Skeletal muscle tissue (tissue), 4 donors: ENCODE measurements around the gene ZSWIM4. TPM values are rescaled to one million over a fixed set of nuclear protein-coding genes. Genes with fewer than 3 reads are reported as not detected.
A peak's percentile ranks its signal among the peaks of the same experiment; 100 is the strongest.
"Not testable (repeated sequence)": the region's sequence is repeated elsewhere in the genome, so short reads cannot be mapped to it uniquely, and the experiment has no call there.

ENCODE experiments used
- H3K27ac ChIP-seq: one replicate; pipeline ENCODE4 v1.7.0; 2013; ENCODE audit warnings: mild to moderate bottlenecking, low read depth, low read length, inconsistent platforms
- H3K27me3 ChIP-seq, 3 donors: one replicate each; pipeline ENCODE4 v1.7.0; 2013; ENCODE audit warnings: low read length in 3 of 3; ENCODE audit not compliant: control insufficient read depth in 3 of 3, insufficient read depth in 3 of 3
- H3K36me3 ChIP-seq, 3 donors: one replicate each; pipeline ENCODE4 v1.7.0; 2013; ENCODE audit warnings: low read length in 3 of 3; ENCODE audit not compliant: control insufficient read depth in 3 of 3, insufficient read depth in 3 of 3
- H3K4me1 ChIP-seq, 3 donors: one replicate each; pipeline ENCODE4 v1.7.0; 2013; ENCODE audit warnings: low read length in 3 of 3, mild to moderate bottlenecking in 3 of 3; ENCODE audit not compliant: control insufficient read depth in 3 of 3, insufficient read depth in 3 of 3
- H3K4me3 ChIP-seq, 3 donors: one replicate each; pipeline ENCODE4 v1.7.0; 2013; ENCODE audit warnings: low read length in 3 of 3
- H3K9ac ChIP-seq, 3 donors: one replicate each; pipeline ENCODE4 v1.7.0; 2013; ENCODE audit warnings: low read length in 3 of 3, mild to moderate bottlenecking in 3 of 3, moderate library complexity in 2 of 3, low read depth in 1 of 3
- H3K9me3 ChIP-seq, 3 donors: one replicate each; pipeline ENCODE4 v1.7.0; 2013; ENCODE audit warnings: low read length in 3 of 3; ENCODE audit not compliant: control insufficient read depth in 3 of 3
- total RNA-seq: library from RNA; depleted of rRNA; stranded (reverse); fragments of >200 nt; gene quantifications from one replicate; pipeline ENCODE4 v1.2.3, GENCODE V29; 2014
- donor health status: Osteomylitis.

Gene ZSWIM4
- total RNA-seq, 1 donor from 2014 or later = 2.6 TPM

- Histone ChIP-seq H3K27me3 (peaks cover 0 to 7% (median under 1%) of the 10 kb centered on the region in 3 donors), H3K4me3 (no peak overlapping the region), H3K36me3 (no peaks in the 10 kb centered on the region), H3K9me3 (no peaks in the 10 kb centered on the region), H3K4me1 (peaks cover 16 to 21% (median 18%) of the 10 kb centered on the region in 3 donors), H3K9ac (no peak overlapping the region), H3K27ac (no peak overlapping the region)
Measured at GRCh38 chr19:13790354-13790753, 4.9 kb upstream of the ZSWIM4 start.

- H3K4me3 ChIP-seq, H3K27ac ChIP-seq, H3K9ac ChIP-seq, H3K27me3 ChIP-seq, H3K9me3 ChIP-seq, H3K36me3 ChIP-seq: not testable (repeated sequence)
- peaks cover 26 to 30% (median 28%) of the 10 kb centered on the region in 3 donors for H3K4me1 ChIP-seq
Measured at GRCh38 chr19:13793317-13793716, 1.9 kb upstream of the ZSWIM4 start.

- Histone ChIP-seq H3K27ac (peak overlapping the region; percentile 83), H3K4me1 (peaks cover 23 to 28% (median 23%) of the 10 kb centered on the region in 3 donors)
Measured at GRCh38 chr19:13794398-13794756, 866 bp upstream of the ZSWIM4 start.

GRCh38 chr19:13795595-13796300 lies 505 bp downstream of the ZSWIM4 start:
- Histone ChIP-seq H3K9ac (peak overlapping the region; percentile 65 to 76 (median 71)), H3K36me3 (peaks cover 0 to 2% (median 0%) of the 10 kb centered on the region in 3 donors), H3K27ac (peak overlapping the region; percentile 74), H3K4me1 (peaks cover 23 to 28% (median 23%) of the 10 kb centered on the region in 3 donors), H3K9me3 (no peaks in the 10 kb centered on the region), H3K27me3 (no peaks in the 10 kb centered on the region), H3K4me3 (peak overlapping the region; percentile 70 to 75 (median 71))

More at GRCh38 chr19:13794398-13794756, 866 bp upstream of the ZSWIM4 start:
- Histone ChIP-seq H3K9me3 (no peaks in the 10 kb centered on the region), H3K4me3 (peak overlapping the region; percentile 81 to 89 (median 84)), H3K27me3 (no peaks in the 10 kb centered on the region), H3K36me3 (no peaks in the 10 kb centered on the region), H3K9ac (peak overlapping the region; percentile 70 to 81 (median 80))

GRCh38 chr19:13796301-13797057 lies 1.2 kb downstream of the ZSWIM4 start:
- peak overlapping the region; percentile 65 to 76 (median 71) for H3K9ac ChIP-seq
- peak overlapping the region; percentile 70 to 75 (median 71) for H3K4me3 ChIP-seq
- H3K9me3 ChIP-seq = no peaks in the 10 kb centered on the region
- no peaks in the 10 kb centered on the region for H3K27me3 ChIP-seq
- peak overlapping the region; percentile 74 for H3K27ac ChIP-seq
- H3K36me3 ChIP-seq = peaks cover 0 to 2% (median 0%) of the 10 kb centered on the region in 3 donors
- H3K4me1 ChIP-seq = peaks cover 23 to 28% (median 23%) of the 10 kb centered on the region in 3 donors

- peak overlapping the region; percentile 3 to 76 (median 71) for H3K9ac ChIP-seq
- peaks cover 0 to 2% (median 0%) of the 10 kb centered on the region in 3 donors for H3K36me3 ChIP-seq
- H3K9me3 ChIP-seq = no peaks in the 10 kb centered on the region
- H3K4me1 ChIP-seq = peaks cover 23 to 28% (median 23%) of the 10 kb centered on the region in 3 donors
- H3K27ac ChIP-seq = peak overlapping the region; percentile 74
- H3K27me3 ChIP-seq = no peaks in the 10 kb centered on the region
- H3K4me3 ChIP-seq = peak overlapping the region in 2 of 3 donors; percentile 23 to 71
Measured at GRCh38 chr19:13797058-13797440, 1.8 kb downstream of the ZSWIM4 start.

GRCh38 chr19:13797870-13798269 lies 2.6 kb downstream of the ZSWIM4 start:
- H3K27me3 ChIP-seq = no peaks in the 10 kb centered on the region
- H3K9me3 ChIP-seq = no peaks in the 10 kb centered on the region
- H3K4me1 ChIP-seq = peaks cover 23 to 28% (median 23%) of the 10 kb centered on the region in 3 donors
- no peak overlapping the region for H3K27ac ChIP-seq
- no peak overlapping the region for H3K4me3 ChIP-seq
- no peak overlapping the region for H3K9ac ChIP-seq
- peaks cover 0 to 4% (median 0%) of the 10 kb centered on the region in 3 donors for H3K36me3 ChIP-seq

- Histone ChIP-seq H3K9me3 (no peaks in the 10 kb centered on the region), H3K36me3 (peaks cover 0 to 4% (median 0%) of the 10 kb centered on the region in 3 donors), H3K9ac (no peak overlapping the region), H3K27ac (no peak overlapping the region), H3K4me1 (peaks cover 19 to 21% (median 19%) of the 10 kb centered on the region in 3 donors), H3K27me3 (no peaks in the 10 kb centered on the region), H3K4me3 (no peak overlapping the region)
Measured at GRCh38 chr19:13799669-13800068, 4.4 kb downstream of the ZSWIM4 start.

- no peaks in the 10 kb centered on the region for H3K9me3 ChIP-seq
- H3K4me1 ChIP-seq = no peaks in the 10 kb centered on the region
- no peak overlapping the region for H3K4me3 ChIP-seq
- H3K36me3 ChIP-seq = peaks cover 0 to 10% (median 0%) of the 10 kb centered on the region in 3 donors
- no peak overlapping the region for H3K9ac ChIP-seq
- H3K27ac ChIP-seq = no peak overlapping the region
- H3K27me3 ChIP-seq = no peaks in the 10 kb centered on the region
Measured at GRCh38 chr19:13803038-13803437, 7.8 kb downstream of the ZSWIM4 start.
